HG02981 (cell line): ENCODE data around the gene ARPC2.
A peak's percentile ranks its signal among the peaks of the same experiment; 100 is the strongest.

Experiments used
- ATAC-seq: cut with Tn5 transposase; IDR thresholded peaks from one replicate; pipeline ENCODE4 v1.9.1; 2021; ENCODE audit warnings: mild to moderate bottlenecking, moderate library complexity; ENCODE audit not compliant: unreplicated experiment

The ARPC2 gene

GRCh38 chr2:218285604-218286003 lies 68.6 kb downstream of the ARPC2 start:
- no peak for ATAC-seq

GRCh38 chr2:218286570-218287459 lies 69.8 kb downstream of the ARPC2 start:
- ATAC-seq = peak; percentile 66

DNA sequence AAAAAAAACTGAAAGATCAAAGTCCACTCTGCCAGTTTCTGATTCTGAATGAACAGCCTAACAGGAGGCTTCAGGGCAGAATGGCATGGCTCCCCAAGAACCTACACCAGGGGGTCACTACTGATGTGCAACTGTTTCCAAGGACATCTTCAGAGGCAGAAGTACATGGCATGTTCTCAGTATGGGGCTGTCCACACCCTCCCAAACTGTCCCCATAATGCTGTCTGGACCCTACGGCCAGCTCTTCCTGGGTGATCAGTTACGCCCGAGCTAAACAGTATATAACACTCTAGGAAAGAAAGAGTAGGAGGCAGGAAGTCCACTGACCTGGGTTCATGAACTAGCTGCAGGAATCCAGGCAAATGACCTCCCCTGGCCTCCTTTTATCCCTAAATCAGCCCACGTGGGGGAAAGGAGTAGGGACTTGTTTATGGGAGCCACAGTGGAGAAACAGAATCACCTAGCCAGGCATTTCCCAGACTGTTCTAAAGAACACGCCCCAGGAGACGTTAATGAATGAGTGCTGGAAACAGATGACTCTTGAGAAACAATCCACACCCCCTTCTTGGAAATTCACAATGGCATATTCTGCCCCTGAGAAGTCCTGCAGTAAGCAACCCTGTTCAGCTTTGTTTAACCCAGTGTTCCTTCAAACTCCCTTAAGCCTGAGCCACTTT lies 72.8 kb downstream of the ARPC2 start:
- ATAC-seq = no peak

GRCh38 chr2:218290316-218291261 lies 73.6 kb downstream of the ARPC2 start:
- ATAC-seq = peak; percentile 46

- no peak for ATAC-seq
Measured at GRCh38 chr2:218291318-218292047, 74.5 kb downstream of the ARPC2 start.

DNA sequence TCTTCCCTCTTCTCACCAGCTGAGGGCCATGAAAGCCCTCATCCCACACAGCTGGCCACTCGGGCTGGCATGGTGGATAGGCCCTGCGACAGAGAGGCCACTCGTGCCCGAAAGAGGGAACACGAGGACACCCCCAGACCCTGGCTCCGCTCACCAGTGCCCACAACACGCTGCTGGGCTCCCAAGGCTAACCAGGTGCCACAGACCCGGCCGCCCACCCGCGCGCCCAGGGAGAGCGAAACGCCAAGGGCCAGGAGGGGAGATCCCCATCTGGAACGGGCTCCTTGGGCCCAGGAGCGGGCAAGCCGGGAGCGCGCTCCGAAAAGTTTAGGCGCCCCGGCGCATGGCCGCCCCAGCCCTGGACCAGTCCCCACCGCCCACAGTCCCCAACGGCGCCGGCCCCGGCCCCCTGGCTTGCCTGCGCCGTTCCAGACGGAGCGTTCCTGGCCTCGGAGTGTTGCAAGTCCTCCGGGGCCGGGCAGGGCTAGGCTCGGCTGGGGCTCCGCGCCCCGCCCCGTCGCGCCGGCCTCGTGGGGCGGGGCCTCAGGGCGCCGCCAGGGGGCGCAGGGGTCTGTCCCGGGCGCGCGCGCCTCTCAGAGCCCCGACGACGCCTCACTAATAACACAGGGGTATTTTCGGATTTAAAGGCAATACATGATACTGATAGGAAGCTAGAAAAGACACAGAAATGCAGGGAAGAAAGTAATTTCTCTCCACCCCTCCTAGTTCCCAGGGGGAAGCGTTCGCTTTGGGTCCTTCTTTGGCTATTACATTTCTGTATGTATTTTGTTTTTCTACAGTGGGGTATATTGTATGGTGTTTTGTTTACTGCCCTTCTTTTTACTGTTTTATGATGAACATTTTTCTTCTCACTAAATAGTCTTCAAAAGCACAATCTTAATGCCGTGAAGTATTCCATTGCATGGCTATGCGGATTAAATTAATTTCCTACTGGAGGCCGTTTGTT lies 75.3 kb downstream of the ARPC2 start, which contains the start of gene TMBIM1:
TSS of gene TMBIM1 (minus strand) at position 456 of the 967 bp plus-strand sequence. CDS start 10,362 bp downstream, outside the sequence.
- peak; percentile 70 for ATAC-seq

DNA sequence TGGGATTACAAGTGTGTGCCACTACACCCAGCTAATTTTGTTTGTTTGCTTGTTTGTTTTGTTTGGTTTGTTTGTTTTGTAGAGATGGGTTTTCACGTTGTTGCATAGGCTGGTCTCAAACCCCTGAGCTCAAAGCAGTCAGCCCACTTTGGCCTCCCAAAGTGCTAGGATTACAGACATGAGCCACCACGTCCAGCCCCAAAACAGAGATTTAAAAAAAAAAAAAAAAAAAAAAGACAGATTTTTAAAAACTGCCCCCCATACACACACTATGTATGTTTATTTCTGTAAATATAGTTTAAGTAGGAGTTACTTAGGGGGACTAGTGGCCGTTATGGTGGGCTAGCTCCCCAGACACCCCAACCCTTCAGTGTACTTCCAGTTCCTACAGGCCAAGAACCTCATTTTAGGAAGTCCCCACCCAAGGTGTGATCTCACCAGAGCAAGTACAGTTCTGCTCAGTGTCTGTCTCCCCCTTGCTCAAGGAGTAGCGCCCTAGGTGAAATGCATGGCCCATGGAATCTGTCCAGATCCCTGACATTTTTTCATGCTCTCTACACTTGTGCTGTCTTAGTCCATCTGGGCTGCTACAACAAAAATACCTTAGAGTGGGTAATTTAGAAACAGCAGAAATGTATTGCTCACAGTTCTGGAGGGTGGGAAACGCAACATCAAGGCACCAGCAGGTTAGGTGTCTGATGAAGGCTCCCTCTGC lies 76.9 kb downstream of the ARPC2 start:
- no peak for ATAC-seq

DNA sequence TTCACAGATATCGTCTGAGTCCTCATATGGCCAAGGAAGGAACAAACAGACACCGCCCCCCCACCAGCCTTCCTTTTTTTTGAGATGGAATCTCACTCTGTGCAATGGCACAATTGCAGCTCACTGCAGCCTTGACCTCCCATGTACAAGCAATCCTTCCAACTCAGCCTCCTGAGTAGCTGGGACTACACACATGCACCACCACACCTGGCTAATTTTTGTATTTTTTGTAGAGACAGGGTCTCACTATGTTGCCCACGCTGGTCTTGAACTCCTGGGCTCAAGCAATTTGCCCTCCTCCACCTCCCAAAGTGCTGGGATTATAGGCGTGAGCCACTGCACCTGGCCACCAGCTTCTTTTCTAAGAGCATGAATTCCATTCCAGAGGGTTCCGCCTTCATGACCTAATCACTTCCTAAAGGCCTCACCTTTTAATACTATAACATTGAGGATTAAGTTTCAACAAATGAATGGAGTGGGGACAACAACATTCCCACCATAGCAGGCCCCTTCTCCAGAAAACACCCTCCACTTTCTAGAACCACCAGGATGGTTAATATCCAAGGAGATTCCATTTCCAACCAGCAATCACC lies 77.5 kb downstream of the ARPC2 start:
- no peak for ATAC-seq

GRCh38 chr2:218295029-218295428 lies 78.0 kb downstream of the ARPC2 start:
- no peak for ATAC-seq

DNA sequence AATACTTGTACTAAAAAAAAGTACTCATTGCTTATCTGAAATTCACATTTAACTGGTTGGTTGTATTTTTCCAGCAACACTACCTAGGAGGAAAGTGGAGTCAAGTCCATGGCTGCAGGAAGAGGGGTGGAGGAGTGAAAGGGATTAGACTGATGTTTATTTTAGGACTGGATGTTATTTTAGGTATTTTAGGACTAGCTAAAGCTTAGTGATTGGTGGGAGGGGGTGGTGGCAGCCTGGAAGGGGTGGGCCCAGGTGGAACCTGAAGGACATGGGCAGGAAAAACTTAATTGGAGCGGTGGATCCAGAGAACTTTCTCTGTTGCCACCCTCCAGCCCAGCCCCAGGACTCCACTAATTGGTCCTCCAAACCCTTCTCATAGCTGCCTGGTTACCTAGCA lies 79.2 kb downstream of the ARPC2 start:
- no peak for ATAC-seq

DNA sequence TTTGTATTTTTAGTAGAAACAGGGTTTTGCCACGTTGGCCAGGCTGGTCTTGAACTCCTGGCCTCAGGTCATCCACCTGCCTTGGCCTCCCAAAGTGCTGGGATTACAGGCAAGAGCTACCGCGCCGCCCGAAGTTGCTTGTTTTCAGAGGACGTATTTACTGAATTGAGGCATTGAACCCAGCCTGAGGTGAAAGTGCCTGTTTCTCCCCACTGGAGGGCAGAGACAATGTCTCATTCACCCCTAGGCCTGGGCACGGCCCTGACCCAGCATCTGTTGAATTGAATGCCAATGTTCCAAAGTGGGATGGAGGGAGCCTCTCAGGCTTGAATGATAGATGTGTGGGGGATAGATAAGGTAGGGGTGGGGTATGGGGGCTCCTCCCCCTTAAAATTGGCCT lies 79.9 kb downstream of the ARPC2 start:
- no peak for ATAC-seq

- ATAC-seq = no peak
Measured at GRCh38 chr2:218298314-218298875, 81.4 kb downstream of the ARPC2 start.

- no peak for ATAC-seq
Measured at GRCh38 chr2:218300141-218300540, 83.2 kb downstream of the ARPC2 start.

- ATAC-seq = peak; percentile 82
Measured at GRCh38 chr2:218301176-218301819, 84.3 kb downstream of the ARPC2 start.
